ENCODE measurements around the gene DSCAML1. TPM values are rescaled to one million over a fixed set of nuclear protein-coding genes. Genes with fewer than 3 reads are reported as not detected.

The DSCAML1 gene
- total RNA-seq, 1 experiment from 2014 or later: 0.15 TPM

GRCh38 chr11:117748771-117749540 lies 48.1 kb downstream of the DSCAML1 start:
- Mint-ChIP-seq H3K27ac (no peak overlapping the region; a peak in 1 of 7 replicates), H3K27me3 (ENCODE audit: low read depth) (peaks cover 6% of the 10 kb centered on the region), H3K4me3 (no peak overlapping the region), H3K9me3 (no peaks in the 10 kb centered on the region; a peak in 1 of 5 replicates), H3K4me1 (peaks cover 21 to 39% of the 10 kb centered on the region in 2 experiments), H3K36me3 (ENCODE audit: insufficient read depth in 1 of 3, low read depth in 3 of 3) (no peaks in the 10 kb centered on the region)
- Histone ChIP-seq H4K20me1 (ENCODE audit: control insufficient read depth, insufficient read depth, insufficient read length) (no peaks in the 10 kb centered on the region), H2BK12ac (ENCODE audit: insufficient read length, low read depth, low read length) (no peak overlapping the region), H3K4me1 (ENCODE audit: insufficient read depth, low read length) (peaks cover 5% of the 10 kb centered on the region; the same call in 1 of the 2 replicates), H3K18ac (ENCODE audit: insufficient read length, low read depth, low read length) (no peak overlapping the region), H4K5ac (ENCODE audit: insufficient read length, low read depth, low read length) (no peak overlapping the region), H2BK120ac (ENCODE audit: low read depth, low read length, poor library complexity, severe bottlenecking) (no peak overlapping the region), H2AFZ (ENCODE audit: low read length) (no peak overlapping the region), H2AK5ac (ENCODE audit: insufficient read length, low read length) (no peak overlapping the region), H3T11ph (ENCODE audit: low read length) (no peak overlapping the region), H2BK15ac (ENCODE audit: low read depth, low read length) (no peak overlapping the region), H3K27ac (ENCODE audit: insufficient read length, low read depth, low read length) (no peak overlapping the region), H4K8ac (replicated peaks; ENCODE audit: insufficient read length, low read depth, low read length) (no peak overlapping the region), H3K9me3 (ENCODE audit: control insufficient read depth, low read depth, low read length) (no peaks in the 10 kb centered on the region), H4K91ac (ENCODE audit: insufficient read length, low read depth, low read length) (no peak overlapping the region), H3K23ac (ENCODE audit: insufficient read length, low read depth, low read length) (no peak overlapping the region), H3K56ac (ENCODE audit: insufficient read length, low read depth, low read length) (no peak overlapping the region), H3K23me2 (ENCODE audit: insufficient read length, low read depth, low read length, poor library complexity, severe bottlenecking) (no peaks in the 10 kb centered on the region), H3K4ac (ENCODE audit: low read depth, low read length) (no peak overlapping the region), H3K4me2 (ENCODE audit: insufficient read depth, insufficient read length, low read length) (no peak overlapping the region), H2BK5ac (ENCODE audit: insufficient read length, low read length) (no peak overlapping the region), H3K27me3 (ENCODE audit: insufficient read depth, low read length) (no peaks in the 10 kb centered on the region), H3K79me1 (ENCODE audit: insufficient read depth, low read depth, low read length, poor library complexity, severe bottlenecking) (no peaks in the 10 kb centered on the region), H2BK20ac (ENCODE audit: low read depth, low read length, poor library complexity, severe bottlenecking) (no peak overlapping the region), H3K9ac (ENCODE audit: extremely low read depth, insufficient read length, low read length) (no peak overlapping the region), H3K79me2 (ENCODE audit: insufficient read depth, low read length) (no peaks in the 10 kb centered on the region), H3K14ac (ENCODE audit: insufficient read depth, low read length) (no peak overlapping the region)
- TF ChIP-seq CTCF (conservative IDR thresholded peaks at IDR 0.05): no peak
- no peak for DNase-seq
- WGBS (ENCODE audit: extremely low coverage, insufficient read length, low lambda C conversion rate): no CpG with 5 or more reads among the region's 14 CpGs

Measured in H9 (cell line).